ENCODE measurements around the gene KCNMA1. TPM values are rescaled to one million over a fixed set of nuclear protein-coding genes. Genes with fewer than 3 reads are reported as not detected.

Gene KCNMA1
- total and polyA plus RNA-seq, 2 donors (not counting 1 experiment from before 2014, with no cell fraction given) = 0.82 to 3.1 TPM

GRCh38 chr10:77073663-77073960, 564.0 kb downstream of the KCNMA1 start:
- Histone ChIP-seq H3K4me2 (replicated peaks; ENCODE audit: low read depth, low read length, poor library complexity, severe bottlenecking) (no peak overlapping the region), H4K20me1 (ENCODE audit: control insufficient read depth, insufficient read depth, low read length, poor library complexity, severe bottlenecking) (no peaks in the 10 kb centered on the region), H3K9ac (ENCODE audit: low read length) (no peak overlapping the region), H3K79me2 (ENCODE audit: control insufficient read depth, insufficient read depth, low read length) (no peaks in the 10 kb centered on the region), H3K4me1 (ENCODE audit: control insufficient read depth in 2 of 2, insufficient read depth in 2 of 2, low read length in 2 of 2) (no peaks in the 10 kb centered on the region), H3K27ac (ENCODE audit: low read length in 2 of 2) (no peak overlapping the region), H3K4me3 (ENCODE audit: control extremely low read depth in 1 of 5, extremely low read depth in 1 of 5, insufficient read depth in 1 of 5, low read depth in 2 of 5, low read length in 4 of 5) (no peak overlapping the region), H2AFZ (ENCODE audit: insufficient read depth, low read depth, low read length, poor library complexity, severe bottlenecking) (no peak overlapping the region), H3K9me3 (ENCODE audit: control extremely low read depth in 1 of 3, control insufficient read depth in 2 of 3, insufficient read depth in 1 of 3, low read length in 2 of 3) (peaks cover 0 to 2% (median 0%) of the 10 kb centered on the region in 3 donors), H3K36me3 (replicated peaks in 1 of 2; ENCODE audit: control extremely low read depth in 1 of 2, control insufficient read depth in 1 of 2, extremely low read depth in 1 of 2, insufficient read depth in 2 of 2, low read length in 1 of 2) (no peaks in the 10 kb centered on the region), H3K27me3 (replicated peaks in 1 of 4; ENCODE audit: control extremely low read depth in 1 of 4, control insufficient read depth in 3 of 4, insufficient read depth in 4 of 4, low read length in 3 of 4) (no peaks in the 10 kb centered on the region)
- ChIA-PET POLR2A (no interaction called here), CTCF (no interaction called here)
- H3K27ac Mint-ChIP-seq = no peak overlapping the region
- WGBS (ENCODE audit: insufficient coverage) = 93% methylated on average over 2 of the region's 5 CpGs
- TF ChIP-seq, protein P1, sequence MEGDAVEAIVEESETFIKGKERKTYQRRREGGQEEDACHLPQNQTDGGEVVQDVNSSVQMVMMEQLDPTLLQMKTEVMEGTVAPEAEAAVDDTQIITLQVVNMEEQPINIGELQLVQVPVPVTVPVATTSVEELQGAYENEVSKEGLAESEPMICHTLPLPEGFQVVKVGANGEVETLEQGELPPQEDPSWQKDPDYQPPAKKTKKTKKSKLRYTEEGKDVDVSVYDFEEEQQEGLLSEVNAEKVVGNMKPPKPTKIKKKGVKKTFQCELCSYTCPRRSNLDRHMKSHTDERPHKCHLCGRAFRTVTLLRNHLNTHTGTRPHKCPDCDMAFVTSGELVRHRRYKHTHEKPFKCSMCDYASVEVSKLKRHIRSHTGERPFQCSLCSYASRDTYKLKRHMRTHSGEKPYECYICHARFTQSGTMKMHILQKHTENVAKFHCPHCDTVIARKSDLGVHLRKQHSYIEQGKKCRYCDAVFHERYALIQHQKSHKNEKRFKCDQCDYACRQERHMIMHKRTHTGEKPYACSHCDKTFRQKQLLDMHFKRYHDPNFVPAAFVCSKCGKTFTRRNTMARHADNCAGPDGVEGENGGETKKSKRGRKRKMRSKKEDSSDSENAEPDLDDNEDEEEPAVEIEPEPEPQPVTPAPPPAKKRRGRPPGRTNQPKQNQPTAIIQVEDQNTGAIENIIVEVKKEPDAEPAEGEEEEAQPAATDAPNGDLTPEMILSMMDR (IDR thresholded peaks at IDR 0.05) = no peak
- no peak for TF ChIP-seq EZH2 (IDR thresholded peaks at IDR 0.05; ENCODE audit: borderline replicate concordance, insufficient read depth, low read depth, low read length, poor library complexity, severe bottlenecking)
- no peak for ATAC-seq (ENCODE audit: low read depth)
- H3K4me1 Mint-ChIP-seq = no peaks in the 10 kb centered on the region
- intact Hi-C loops (cut with micrococcal nuclease) = no loop called here
- no peak for DNase-seq
- H3K4me3 Mint-ChIP-seq = no peak overlapping the region
- H3K27me3 Mint-ChIP-seq = no peaks in the 10 kb centered on the region
- no peaks in the 10 kb centered on the region for H3K9me3 Mint-ChIP-seq (ENCODE audit: insufficient read depth)

- no peaks in the 10 kb centered on the region for H3K4me1 Mint-ChIP-seq
- H2AFZ ChIP-seq (ENCODE audit: insufficient read depth, low read depth, low read length, poor library complexity, severe bottlenecking) = no peak overlapping the region
- no peaks in the 10 kb centered on the region for H4K20me1 ChIP-seq (ENCODE audit: control insufficient read depth, insufficient read depth, low read length, poor library complexity, severe bottlenecking)
- ATAC-seq (ENCODE audit: low read depth) (no peak), DNase-seq (no peak)
- no peaks in the 10 kb centered on the region for H3K9me3 Mint-ChIP-seq (ENCODE audit: insufficient read depth)
- H3K4me2 ChIP-seq (replicated peaks; ENCODE audit: low read depth, low read length, poor library complexity, severe bottlenecking) = no peak overlapping the region
- CTCF ChIA-PET = interaction anchor here (1.0 kb wide), 1 partner anchor 9 kb away, joined by 3 read pairs; no protein-coding TSS in a partner anchor
- TF ChIP-seq, protein P1 (IDR thresholded peaks at IDR 0.05) = no peak
- no peak for TF ChIP-seq EZH2 (IDR thresholded peaks at IDR 0.05; ENCODE audit: borderline replicate concordance, insufficient read depth, low read depth, low read length, poor library complexity, severe bottlenecking)
- no peaks in the 10 kb centered on the region for H3K79me2 ChIP-seq (ENCODE audit: control insufficient read depth, insufficient read depth, low read length)
- H3K27ac Mint-ChIP-seq = no peak overlapping the region
- no peak overlapping the region for H3K9ac ChIP-seq (ENCODE audit: low read length)
- H3K4me3 Mint-ChIP-seq = no peak overlapping the region
- no peaks in the 10 kb centered on the region for H3K27me3 Mint-ChIP-seq
- intact Hi-C loops (cut with micrococcal nuclease) = no loop called here
- H3K36me3 ChIP-seq (replicated peaks in 1 of 2; ENCODE audit: control extremely low read depth in 1 of 2, control insufficient read depth in 1 of 2, extremely low read depth in 1 of 2, insufficient read depth in 2 of 2, low read length in 1 of 2) = no peaks in the 10 kb centered on the region
- no peak overlapping the region for H3K27ac ChIP-seq (ENCODE audit: low read length in 2 of 2)
- 96% methylated on average over 9 of the region's 13 CpGs for WGBS (ENCODE audit: insufficient coverage)
- H3K27me3 ChIP-seq (replicated peaks in 1 of 4; ENCODE audit: control extremely low read depth in 1 of 4, control insufficient read depth in 3 of 4, insufficient read depth in 4 of 4, low read length in 3 of 4) = no peaks in the 10 kb centered on the region
- POLR2A ChIA-PET = no interaction called here
- H3K4me1 ChIP-seq (ENCODE audit: control insufficient read depth in 2 of 2, insufficient read depth in 2 of 2, low read length in 2 of 2) = no peaks in the 10 kb centered on the region
- peaks cover 0 to 2% (median 0%) of the 10 kb centered on the region in 3 donors for H3K9me3 ChIP-seq (ENCODE audit: control extremely low read depth in 1 of 3, control insufficient read depth in 2 of 3, insufficient read depth in 1 of 3, low read length in 2 of 3)
- H3K4me3 ChIP-seq (ENCODE audit: control extremely low read depth in 1 of 5, extremely low read depth in 1 of 5, insufficient read depth in 1 of 5, low read depth in 2 of 5, low read length in 4 of 5) = no peak overlapping the region
Observed at GRCh38 chr10:77072836-77073662, 564.6 kb downstream of the KCNMA1 start.

Data from B cell (primary cell).